Measurements from ENCODE around the gene NDUFA12.

Gene NDUFA12

GRCh38 chr12:94980577-94980976 is 22.9 kb downstream of the NDUFA12 start:
- no peak for DNase-seq (ENCODE audit: low read depth in 2 of 2)

GRCh38 chr12:94979941-94980340 is 23.6 kb downstream of the NDUFA12 start:
- no peak for DNase-seq (ENCODE audit: low read depth in 2 of 2)

- no peak for DNase-seq (ENCODE audit: low read depth in 2 of 2)
Measured at GRCh38 chr12:94977766-94978468, 25.6 kb downstream of the NDUFA12 start.

- DNase-seq (ENCODE audit: low read depth in 2 of 2): no peak
Measured at GRCh38 chr12:94973221-94973620, 30.3 kb downstream of the NDUFA12 start.

- DNase-seq (ENCODE audit: low read depth in 2 of 2): no peak
Measured at GRCh38 chr12:94972795-94973194, 30.7 kb downstream of the NDUFA12 start.

GRCh38 chr12:94971923-94972322 is 31.6 kb downstream of the NDUFA12 start:
- no peak for DNase-seq (ENCODE audit: low read depth in 2 of 2)

GRCh38 chr12:94970560-94970959 is 32.9 kb downstream of the NDUFA12 start:
- DNase-seq (ENCODE audit: low read depth in 2 of 2): no peak

- no peak for DNase-seq (ENCODE audit: low read depth in 2 of 2)
Measured at GRCh38 chr12:94969424-94969823, 34.1 kb downstream of the NDUFA12 start.

- DNase-seq (ENCODE audit: low read depth in 2 of 2): no peak
Measured at GRCh38 chr12:94965982-94966630, 37.4 kb downstream of the NDUFA12 start.

- no peak for DNase-seq (ENCODE audit: low read depth in 2 of 2)
Measured at GRCh38 chr12:94963649-94964048, 39.8 kb downstream of the NDUFA12 start.

GRCh38 chr12:94962670-94963069 is 40.8 kb downstream of the NDUFA12 start:
- no peak for DNase-seq (ENCODE audit: low read depth in 2 of 2)

- no peak for DNase-seq (ENCODE audit: low read depth in 2 of 2)
Measured at GRCh38 chr12:94961911-94962310, 41.6 kb downstream of the NDUFA12 start.

- no peak for DNase-seq (ENCODE audit: low read depth in 2 of 2)
Measured at GRCh38 chr12:94961256-94961824, 42.2 kb downstream of the NDUFA12 start.

GRCh38 chr12:94957006-94957405 is 46.5 kb downstream of the NDUFA12 start:
- DNase-seq (ENCODE audit: low read depth in 2 of 2): no peak

GRCh38 chr12:94954948-94955592 is 48.4 kb downstream of the NDUFA12 start:
- DNase-seq (ENCODE audit: low read depth in 2 of 2): no peak

GRCh38 chr12:94954029-94954685 is 49.3 kb downstream of the NDUFA12 start:
- no peak for DNase-seq (ENCODE audit: low read depth in 2 of 2)

- DNase-seq (ENCODE audit: low read depth in 2 of 2): no peak
Measured at GRCh38 chr12:94952325-94952724, 51.2 kb downstream of the NDUFA12 start.

GRCh38 chr12:94951071-94951934 is 52.2 kb downstream of the NDUFA12 start:
- no peak for DNase-seq (ENCODE audit: low read depth in 2 of 2)

- DNase-seq (ENCODE audit: low read depth in 2 of 2): no peak
Measured at GRCh38 chr12:94948232-94948810, 55.2 kb downstream of the NDUFA12 start.

GRCh38 chr12:94942663-94943062 is 60.8 kb downstream of the NDUFA12 start:
- DNase-seq (ENCODE audit: low read depth in 2 of 2): no peak

GRCh38 chr12:94941440-94941862 is 62.0 kb downstream of the NDUFA12 start:
- DNase-seq (ENCODE audit: low read depth in 2 of 2): peak; percentile 8 to 28

All from activated CD8-positive, alpha-beta memory T cell treated with anti-CD3 and anti-CD28 coated beads for 4 hours (primary cell).